NCI-H146 treated with DMSO at 0.1 percent for 48 hours (cell line): ENCODE results near the gene AMBRA1.

Experiments
- DNase-seq: peaks from one replicate; lab custom pipeline; 2025; ENCODE audit not compliant: unreplicated experiment; lab: John Stamatoyannopoulos, UW

Gene AMBRA1

GRCh38 chr11:46593550-46594373, at the start of gene AMBRA1:
Gene AMBRA1 (minus strand): TSS chr11:46594023. CDS start chr11:46548380, 45,643 bp downstream.
- peak; percentile 83 for DNase-seq

GRCh38 chr11:46643531-46643930, 49.7 kb upstream of the AMBRA1 start:
- DNase-seq = no peak

- no peak for DNase-seq
Observed at GRCh38 chr11:46642627-46643335, 49.0 kb upstream of the AMBRA1 start.

- DNase-seq = no peak
Observed at GRCh38 chr11:46641639-46642038, 47.8 kb upstream of the AMBRA1 start.

GRCh38 chr11:46640036-46640788, 46.4 kb upstream of the AMBRA1 start:
- DNase-seq = no peak

- no peak for DNase-seq
Observed at GRCh38 chr11:46639197-46639839, 45.5 kb upstream of the AMBRA1 start.

- no peak for DNase-seq
Observed at GRCh38 chr11:46637546-46637945, 43.7 kb upstream of the AMBRA1 start.

- DNase-seq = no peak
Observed at GRCh38 chr11:46635557-46636139, 41.8 kb upstream of the AMBRA1 start.

- DNase-seq = no peak
Observed at GRCh38 chr11:46633291-46634217, 39.7 kb upstream of the AMBRA1 start.

- DNase-seq = no peak
Observed at GRCh38 chr11:46632502-46632901, 38.7 kb upstream of the AMBRA1 start.

GRCh38 chr11:46631676-46632075, 37.9 kb upstream of the AMBRA1 start:
- DNase-seq = no peak

- DNase-seq = no peak
Observed at GRCh38 chr11:46630237-46630636, 36.4 kb upstream of the AMBRA1 start.

- no peak for DNase-seq
Observed at GRCh38 chr11:46628961-46629360, 35.1 kb upstream of the AMBRA1 start.

- no peak for DNase-seq
Observed at GRCh38 chr11:46625406-46625805, 31.6 kb upstream of the AMBRA1 start.

GRCh38 chr11:46618837-46619236, 25.0 kb upstream of the AMBRA1 start:
- no peak for DNase-seq

GRCh38 chr11:46617972-46618314, 24.1 kb upstream of the AMBRA1 start:
- no peak for DNase-seq

- peak; percentile 66 for DNase-seq
Observed at GRCh38 chr11:46617134-46617971, 23.5 kb upstream of the AMBRA1 start, which contains the start of the genes ATG13 and HARBI1. Gene ATG13 (plus strand): TSS chr11:46617553. CDS start chr11:46644292, 26,739 bp downstream. Gene HARBI1 (minus strand): TSS chr11:46617227. CDS start chr11:46616237, 990 bp downstream.

GRCh38 chr11:46616551-46617133, 22.8 kb upstream of the AMBRA1 start:
- no peak for DNase-seq
